HepG2 (cell line): ENCODE measurements around the gene LRGUK. TPM values are rescaled to one million over a fixed set of nuclear protein-coding genes. Genes with fewer than 3 reads are reported as not detected.

Experiments used
- ATAC-seq: fragments of 200-7000 bp; cut with Tn5 transposase; 3 replicates; pipeline ENCODE4 v1.9.1; 2020; ENCODE audit warnings: mild to moderate bottlenecking, moderate library complexity
- BruUV-seq: library from RNA; stranded (reverse); fragments of 400-500 nt; replicated peaks from 2 replicates; lab custom pipeline; 2021; lab: Mats Ljungman, UMichigan
- CTCF ChIA-PET: fragments of 300-600 bp; formaldehyde crosslinking; extraction: SDS; loops from one replicate; lab custom pipeline; 2021; ENCODE audit warnings: low total read pairs, inconsistent platforms, low intra/inter-chr PET ratio; lab: Yijun Ruan, JAX
- POLR2A ChIA-PET: fragments of 350-600 bp; sonication (Branson Sonifier 250); formaldehyde crosslinking; loops from one replicate; lab custom pipeline; 2020; ENCODE audit warnings: antibody characterized with exemption, inconsistent platforms; lab: Yijun Ruan, JAX
- DNase-seq: peaks from one replicate; pipeline ENCODE4 v3.0.0-alpha.2; 2015; ENCODE audit warnings: low spot score
- FAIRE-seq: peaks from 3 replicates; lab custom pipeline; 2011; peaks lifted over from hg19 to GRCh38; lab: Jason Lieb, UNC
- H2AFZ ChIP-seq: one replicate; pipeline ENCODE4 v1.6.1; 2011; ENCODE audit warnings: low read length, inconsistent platforms
- H3K27ac ChIP-seq: fragments of 300-600 bp; 3 replicates; pipeline ENCODE4 v1.8.0; 2011; ENCODE audit warnings: mixed run types, mild to moderate bottlenecking, mixed read lengths, low read length, inconsistent platforms; ENCODE audit not compliant: insufficient read depth; ENCODE audit errors: extremely low read length
- H3K27me3 ChIP-seq, 2 experiments: fragments of 200-600 bp in 1 of 2; 2 replicates in 1 of 2; 3 replicates in 1 of 2; pipeline versions ENCODE4 v1.6.0 to v1.8.0; 2011; ENCODE audit warnings: low read length in 2 of 2, mild to moderate bottlenecking in 2 of 2, moderate library complexity in 2 of 2, inconsistent platforms in 1 of 2; ENCODE audit not compliant: insufficient read depth in 2 of 2, control insufficient read depth in 1 of 2
- H3K36me3 ChIP-seq, 2 experiments: fragments of 200-600 bp in 1 of 2; replicated peaks in 1 of 2; 2 replicates in 1 of 2; 3 replicates in 1 of 2; pipeline versions ENCODE4 v1.5.1 to v1.8.0; 2011; ENCODE audit warnings: low read length in 2 of 2, inconsistent platforms in 1 of 2; ENCODE audit not compliant: insufficient read depth in 2 of 2, control insufficient read depth in 1 of 2
- H3K4me1 ChIP-seq: 2 replicates; pipeline ENCODE4 v1.5.1; 2012; ENCODE audit warnings: low read length, inconsistent platforms; ENCODE audit not compliant: insufficient read depth
- H3K4me2 ChIP-seq: 2 replicates; pipeline ENCODE4 v1.6.0; 2011; ENCODE audit warnings: low read depth, low read length, inconsistent platforms
- H3K4me3 ChIP-seq, 3 experiments: fragments of 200-600 bp in 1 of 3; sonication (generic), shearing (Covaris generic) in 1 of 3; replicated peaks in 1 of 3; 2 replicates each; pipeline ENCODE4 v1.5.1; 2011 to 2016; ENCODE audit warnings: low read length in 3 of 3, inconsistent platforms in 2 of 3, low read depth in 2 of 3, mild to moderate bottlenecking in 2 of 3, control low read depth in 1 of 3, mixed read lengths in 1 of 3; ENCODE audit not compliant: insufficient read depth in 1 of 3
- H3K79me2 ChIP-seq: one replicate; pipeline ENCODE4 v1.6.1; 2011; ENCODE audit warnings: low read length, inconsistent platforms; ENCODE audit not compliant: insufficient read depth
- H3K9ac ChIP-seq: 2 replicates; pipeline ENCODE4 v1.6.0; 2011; ENCODE audit warnings: mild to moderate bottlenecking, low read depth, low read length, inconsistent platforms; ENCODE audit not compliant: insufficient read depth
- H3K9me3 ChIP-seq: 2 replicates; pipeline ENCODE4 v1.5.1; 2012; ENCODE audit warnings: mild to moderate bottlenecking, low read length
- H4K20me1 ChIP-seq: 2 replicates; pipeline ENCODE4 v1.6.0; 2011; ENCODE audit warnings: inconsistent platforms, mild to moderate bottlenecking, low read length, moderate library complexity; ENCODE audit not compliant: insufficient read depth
- FOXA1 ChIP-seq, 2 experiments: fragments of 450-650 bp in 1 of 2; sonication (generic) in 1 of 2; formaldehyde crosslinking in 1 of 2; IDR thresholded peaks; 2 replicates each; pipeline versions ENCODE4 v1.4.0 to v1.6.1; 2016 to 2020; ENCODE audit warnings: missing genetic modification reagents in 1 of 2
- HBP1 ChIP-seq: IDR thresholded peaks from 2 replicates; pipeline ENCODE4 v1.6.1; 2016; ENCODE audit warnings: low read depth, control low read depth
- NFATC3 ChIP-seq: sonication (generic); formaldehyde crosslinking; IDR thresholded peaks from 2 replicates; pipeline ENCODE4 v1.5.1; 2020; ENCODE audit warnings: mild to moderate bottlenecking, missing genetic modification reagents
- NR2F2 ChIP-seq: IDR thresholded peaks from 2 replicates; pipeline ENCODE4 v1.6.1; 2012; ENCODE audit warnings: low read depth, inconsistent platforms, borderline replicate concordance
- RFXAP ChIP-seq: sonication (generic); formaldehyde crosslinking; IDR thresholded peaks from 2 replicates; pipeline ENCODE4 v1.4.0; 2020; ENCODE audit warnings: missing genetic modification reagents, borderline replicate concordance
- SAP130 ChIP-seq: IDR thresholded peaks from 2 replicates; pipeline ENCODE4 v1.6.1; 2016; ENCODE audit warnings: low read depth
- ZBTB7A ChIP-seq: sonication (generic); formaldehyde crosslinking; IDR thresholded peaks from 2 replicates; pipeline ENCODE4 v1.8.0; 2022; ENCODE audit warnings: mild to moderate bottlenecking, missing genetic modification reagents
- ZSCAN29 ChIP-seq: sonication (generic); formaldehyde crosslinking; conservative IDR thresholded peaks from 2 replicates; pipeline ENCODE4 v1.4.0; 2020; ENCODE audit warnings: mild to moderate bottlenecking, missing genetic modification reagents
- WGBS: methylation state at CpG from one replicate; pipeline ENCODE4 v1.1.6; 2017; ENCODE audit warnings: low lambda C conversion rate; 5-methylcytosine and 5-hydroxymethylcytosine counted together
- in situ Hi-C: cut with HindIII; loops from 2 replicates; pipeline ENCODE4 v1.10.0; 2017; ENCODE audit warnings: low pct_unique_long_range_greater_than_20kb; ENCODE audit not compliant: extremely low pct_ligation_motif_present
- intact Hi-C: fragments of 100-400 bp; cut with micrococcal nuclease; formaldehyde crosslinking; loops from one replicate; pipeline ENCODE4 v1.10.0; 2022; ENCODE audit not compliant: unreplicated experiment
- polyA plus RNA-seq, 8 experiments: library from polyadenylated mRNA; depleted of rRNA in 3 of 8; stranded (reverse) in 7 of 8; unstranded in 1 of 8; fragments of >200 nt; fragmentation: Illumina TruSeq in 4 of 8; extraction: Trizol in 4 of 8; gene quantifications; 2 replicates each; pipeline versions ENCODE4 v1.2.1 to v1.2.3, GENCODE V29; 2011 to 2016; ENCODE audit warnings: low read depth in 4 of 8, missing spikeins in 1 of 8, mixed read lengths in 1 of 8; ENCODE audit not compliant: insufficient read depth in 1 of 8
- total RNA-seq, 5 experiments: library from RNA; depleted of rRNA; stranded (reverse); fragments of >200 nt; fragmentation: Illumina TruSeq; extraction: Trizol; gene quantifications; 2 replicates each; pipeline ENCODE4 v1.2.3, GENCODE V29; 2016; ENCODE audit warnings: low read depth in 1 of 5
- TF ChIP-seq, protein P1 (sequence below): sonication (generic); formaldehyde crosslinking; IDR thresholded peaks from 2 replicates; pipeline ENCODE4 v1.5.0; 2020; ENCODE audit warnings: missing genetic modification reagents, mild to moderate bottlenecking, borderline replicate concordance
- TF ChIP-seq, protein P2 (sequence below): sonication (generic); formaldehyde crosslinking; IDR thresholded peaks from 2 replicates; pipeline ENCODE4 v1.8.0; 2022; ENCODE audit warnings: missing genetic modification reagents, mild to moderate bottlenecking, borderline replicate concordance

The LRGUK gene
- total and polyA plus RNA-seq, 2 of the 13 experiments (the other 11 are each of a cell fraction or from before 2014, with no cell fraction given) = 0.18 to 0.20 TPM

DNA sequence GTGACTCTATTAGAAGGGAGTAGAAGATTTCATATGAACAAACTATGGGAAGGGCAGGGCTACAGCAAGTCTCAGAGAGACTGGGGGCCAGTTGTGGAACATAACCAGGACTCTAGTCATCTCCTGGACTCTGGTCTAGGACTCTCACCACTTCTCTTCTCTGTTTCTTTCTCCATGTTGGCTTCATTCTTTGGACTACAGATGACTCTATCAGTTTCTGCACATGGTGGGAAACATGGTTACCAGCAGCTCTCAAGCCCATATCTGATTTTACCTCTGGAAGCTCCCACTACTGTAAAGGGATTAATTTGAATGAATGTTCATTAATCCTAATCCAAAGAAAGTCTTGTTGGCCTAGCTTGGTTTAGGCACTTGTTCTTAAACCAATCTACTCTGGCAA lies 84.7 kb downstream of the LRGUK start:
- ChIA-PET CTCF (no interaction called here), POLR2A (no interaction called here)
- no peaks in the 10 kb centered on the region for H3K79me2 ChIP-seq
- intact Hi-C loops (no loop called here), in situ Hi-C loops (no loop called here)
- H3K4me3 ChIP-seq = no peak overlapping the region
- H3K4me1 ChIP-seq = no peaks in the 10 kb centered on the region
- no peak for DNase-seq
- no peak for ATAC-seq
- no peak overlapping the region for H3K9ac ChIP-seq
- no peak for TF ChIP-seq ZBTB7A (CRISPR knock-in tag)
- no peak for TF ChIP-seq NR2F2
- no peak for TF ChIP-seq FOXA1 (IDR thresholded peaks at IDR 0.05)
- no peak for TF ChIP-seq FOXA1 (CRISPR knock-in tag; IDR thresholded peaks at IDR 0.05)
- no peak for TF ChIP-seq RFXAP (CRISPR knock-in tag)
- H2AFZ ChIP-seq = no peak overlapping the region
- no peak for FAIRE-seq
- H3K4me2 ChIP-seq = no peak overlapping the region
- H3K9me3 ChIP-seq = no peaks in the 10 kb centered on the region
- H3K27me3 ChIP-seq = peaks cover 3 to 36% of the 10 kb centered on the region in 2 experiments
- no peak overlapping the region for H3K27ac ChIP-seq
- no peaks in the 10 kb centered on the region for H4K20me1 ChIP-seq
- BruUV-seq = no TSS peak
- H3K36me3 ChIP-seq = no peaks in the 10 kb centered on the region

DNA sequence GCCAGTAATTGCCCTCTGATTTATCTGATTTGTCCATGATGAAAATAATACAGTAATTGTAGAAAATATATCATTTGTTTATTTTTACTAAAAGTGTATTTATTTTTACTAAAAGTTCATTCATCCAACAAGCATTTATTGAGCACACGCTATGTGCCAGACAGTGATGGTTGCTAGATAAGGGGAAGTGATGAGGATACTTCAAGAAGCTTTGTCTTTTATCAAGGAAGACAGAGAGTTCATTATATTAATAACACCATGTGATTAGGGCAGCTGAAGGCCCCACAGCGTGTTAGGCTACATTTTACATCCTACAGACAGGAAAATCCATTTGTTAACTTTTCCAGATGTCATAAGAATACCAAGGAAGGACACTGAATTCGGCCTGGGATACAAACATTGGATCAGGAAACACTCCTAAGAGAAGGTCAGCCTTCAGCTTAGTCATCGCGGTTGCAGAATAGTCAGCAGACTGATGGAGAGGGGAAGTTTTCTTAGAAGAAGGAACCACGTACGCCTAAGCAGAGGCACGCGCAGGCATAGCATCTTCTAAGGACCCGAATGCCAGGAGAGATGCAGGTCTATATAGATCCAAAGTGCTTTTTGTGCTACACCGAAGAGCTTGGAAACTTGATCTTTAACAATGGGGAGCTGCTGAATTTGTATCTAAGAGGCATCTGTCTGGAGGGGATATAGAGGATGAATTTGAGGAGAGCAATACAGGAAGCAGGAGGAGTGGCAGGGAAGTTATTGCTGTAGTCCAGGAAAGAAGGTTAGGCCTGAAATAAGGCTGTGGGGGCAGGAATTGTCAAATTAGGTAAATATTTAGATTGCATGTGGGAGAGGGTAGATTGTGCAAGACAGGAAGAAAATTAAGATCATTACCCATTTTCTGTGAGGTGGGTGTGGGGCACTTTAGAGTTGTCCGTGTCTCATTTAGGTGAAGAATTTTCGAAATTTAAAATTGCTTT lies 85.7 kb downstream of the LRGUK start:
- FAIRE-seq = no peak
- no peaks in the 10 kb centered on the region for H3K36me3 ChIP-seq
- no peak overlapping the region for H2AFZ ChIP-seq
- no peaks in the 10 kb centered on the region for H3K9me3 ChIP-seq
- no TSS peak for BruUV-seq
- no peaks in the 10 kb centered on the region for H3K79me2 ChIP-seq
- TF ChIP-seq HBP1 (no peak), ZSCAN29 (no peak), NFATC3 (CRISPR knock-in tag) (no peak), SAP130 (no peak)
- TF ChIP-seq, protein P1, sequence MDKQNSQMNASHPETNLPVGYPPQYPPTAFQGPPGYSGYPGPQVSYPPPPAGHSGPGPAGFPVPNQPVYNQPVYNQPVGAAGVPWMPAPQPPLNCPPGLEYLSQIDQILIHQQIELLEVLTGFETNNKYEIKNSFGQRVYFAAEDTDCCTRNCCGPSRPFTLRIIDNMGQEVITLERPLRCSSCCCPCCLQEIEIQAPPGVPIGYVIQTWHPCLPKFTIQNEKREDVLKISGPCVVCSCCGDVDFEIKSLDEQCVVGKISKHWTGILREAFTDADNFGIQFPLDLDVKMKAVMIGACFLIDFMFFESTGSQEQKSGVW (CRISPR knock-in tag) = no peak
- TF ChIP-seq, protein P2, sequence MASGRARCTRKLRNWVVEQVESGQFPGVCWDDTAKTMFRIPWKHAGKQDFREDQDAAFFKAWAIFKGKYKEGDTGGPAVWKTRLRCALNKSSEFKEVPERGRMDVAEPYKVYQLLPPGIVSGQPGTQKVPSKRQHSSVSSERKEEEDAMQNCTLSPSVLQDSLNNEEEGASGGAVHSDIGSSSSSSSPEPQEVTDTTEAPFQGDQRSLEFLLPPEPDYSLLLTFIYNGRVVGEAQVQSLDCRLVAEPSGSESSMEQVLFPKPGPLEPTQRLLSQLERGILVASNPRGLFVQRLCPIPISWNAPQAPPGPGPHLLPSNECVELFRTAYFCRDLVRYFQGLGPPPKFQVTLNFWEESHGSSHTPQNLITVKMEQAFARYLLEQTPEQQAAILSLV (CRISPR knock-in tag) = no peak
- no peak overlapping the region for H3K27ac ChIP-seq
- no peak overlapping the region for H3K9ac ChIP-seq
- H3K4me2 ChIP-seq = no peak overlapping the region
- in situ Hi-C loops = no loop called here
- intact Hi-C loops = no loop called here
- no peaks in the 10 kb centered on the region for H3K4me1 ChIP-seq
- no peaks in the 10 kb centered on the region for H4K20me1 ChIP-seq
- POLR2A ChIA-PET = no interaction called here
- H3K4me3 ChIP-seq = no peak overlapping the region
- ATAC-seq = no peak
- no peak for DNase-seq
- peaks cover 3 to 30% of the 10 kb centered on the region in 2 experiments for H3K27me3 ChIP-seq
- 48% methylated on average over 13 of the region's 13 CpGs for WGBS
- CTCF ChIA-PET = no interaction called here
